H1 (cell line): ENCODE results near the gene PRICKLE2. TPM values are rescaled to one million over a fixed set of nuclear protein-coding genes. Genes with fewer than 3 reads are reported as not detected.

ENCODE experiments used
- CTCF ChIA-PET: fragments of 300-600 bp; sonication (Branson Sonifier 250); formaldehyde crosslinking; loops from one replicate; lab custom pipeline; 2021; ENCODE audit not compliant: partially characterized antibody; lab: Charles Lee
- POLR2A ChIA-PET: fragments of 300-600 bp; sonication (Branson Sonifier 250); formaldehyde crosslinking; loops from one replicate; lab custom pipeline; 2021; ENCODE audit warnings: inconsistent platforms; ENCODE audit not compliant: partially characterized antibody; lab: Charles Lee
- DNase-seq, 2 experiments: peaks; one replicate each; pipeline versions ENCODE4 v3.0.0 to v3.0.0-alpha.2; 2010 to 2022; ENCODE audit warnings: low spot score in 2 of 2, low read depth in 1 of 2, mixed read lengths in 1 of 2
- FAIRE-seq: peaks from 2 replicates; lab custom pipeline; 2011; peaks lifted over from hg19 to GRCh38; lab: Jason Lieb, UNC
- H2AFZ ChIP-seq: 2 replicates; pipeline ENCODE4 v1.8.1; 2012; ENCODE audit warnings: low read length, inconsistent platforms
- H2AK5ac ChIP-seq: 2 replicates; pipeline ENCODE4 v1.6.1; 2013; ENCODE audit warnings: low read depth, low read length
- H2BK120ac ChIP-seq: replicated peaks from 2 replicates; pipeline ENCODE3; 2013; ENCODE audit warnings: low read depth, low read length, inconsistent platforms
- H2BK12ac ChIP-seq: 2 replicates; pipeline ENCODE4 v1.6.1; 2013; ENCODE audit warnings: low read depth, low read length
- H2BK15ac ChIP-seq: 2 replicates; pipeline ENCODE4 v1.6.1; 2013; ENCODE audit warnings: low read length
- H2BK20ac ChIP-seq: 2 replicates; pipeline ENCODE4 v1.6.1; 2013; ENCODE audit warnings: low read length
- H2BK5ac ChIP-seq: 2 replicates; pipeline ENCODE4 v1.6.1; 2013; ENCODE audit warnings: low read depth, low read length
- H3K14ac ChIP-seq: 2 replicates; pipeline ENCODE4 v1.6.1; 2013; ENCODE audit warnings: inconsistent platforms; ENCODE audit not compliant: insufficient read length
- H3K18ac ChIP-seq: 2 replicates; pipeline ENCODE4 v1.6.1; 2013; ENCODE audit warnings: low read length; ENCODE audit errors: extremely low read depth
- H3K23ac ChIP-seq: 2 replicates; pipeline ENCODE4 v1.6.1; 2013; ENCODE audit warnings: inconsistent platforms; ENCODE audit not compliant: insufficient read length
- H3K23me2 ChIP-seq: 2 replicates; pipeline ENCODE4 v1.6.1; 2013; ENCODE audit warnings: low read depth, low read length
- H3K27ac ChIP-seq: 2 replicates; pipeline ENCODE4 v1.6.1; 2011; ENCODE audit warnings: low read depth, low read length, inconsistent platforms
- H3K27me3 ChIP-seq, 4 experiments: replicated peaks in 1 of 4; 1 replicate in 1 of 4; 2 replicates in 3 of 4; pipeline versions ENCODE4 v1.6.1 to v1.8.1; 2011 to 2013; ENCODE audit warnings: low read length in 3 of 4, mild to moderate bottlenecking in 3 of 4, inconsistent platforms in 2 of 4, mixed read lengths in 2 of 4, moderate library complexity in 1 of 4; ENCODE audit not compliant: control insufficient read depth in 3 of 4, insufficient read depth in 3 of 4; ENCODE audit errors: extremely low read depth in 1 of 4
- H3K36me3 ChIP-seq, 4 experiments: 2 replicates each; pipeline versions ENCODE4 v1.6.1 to v1.8.1; 2011 to 2013; ENCODE audit warnings: mild to moderate bottlenecking in 4 of 4, low read length in 3 of 4, moderate library complexity in 2 of 4, control low read depth in 1 of 4, inconsistent platforms in 1 of 4; ENCODE audit not compliant: insufficient read depth in 4 of 4, control insufficient read depth in 2 of 4
- H3K4ac ChIP-seq: replicated peaks from 2 replicates; pipeline ENCODE3; 2013; ENCODE audit warnings: low read length, low read depth, mixed read lengths, inconsistent platforms; ENCODE audit not compliant: insufficient read length
- H3K4me1 ChIP-seq, 4 experiments: replicated peaks in 1 of 4; 1 replicate in 1 of 4; 2 replicates in 3 of 4; pipeline versions ENCODE4 v1.6.1 to v1.8.1; 2011 to 2013; ENCODE audit warnings: low read length in 3 of 4, inconsistent platforms in 2 of 4, mixed read lengths in 1 of 4; ENCODE audit not compliant: insufficient read depth in 4 of 4, control insufficient read depth in 3 of 4
- H3K4me2 ChIP-seq, 2 experiments: 2 replicates each; pipeline versions ENCODE4 v1.6.1 to v1.8.1; 2011 to 2013; ENCODE audit warnings: low read depth in 2 of 2, low read length in 2 of 2, control low read depth in 1 of 2, inconsistent platforms in 1 of 2, mild to moderate bottlenecking in 1 of 2; ENCODE audit not compliant: insufficient read depth in 1 of 2
- H3K4me3 ChIP-seq, 4 experiments: fragments of 200-600, 300-600 bp in 1 of 4; sonication (generic), shearing (Covaris generic), sonication (Bioruptor Twin) in 1 of 4; 2 replicates each; pipeline versions ENCODE4 v1.5.1 to v1.8.1; 2011 to 2016; ENCODE audit warnings: low read length in 4 of 4, low read depth in 3 of 4, control low read depth in 2 of 4, inconsistent platforms in 2 of 4, mild to moderate bottlenecking in 2 of 4, mixed read lengths in 1 of 4, moderate library complexity in 1 of 4; ENCODE audit not compliant: insufficient read depth in 2 of 4; ENCODE audit errors: extremely low read depth in 1 of 4
- H3K56ac ChIP-seq: replicated peaks from 2 replicates; pipeline ENCODE3; 2013; ENCODE audit warnings: low read depth, mild to moderate bottlenecking, mixed read lengths, low read length, inconsistent platforms; ENCODE audit not compliant: insufficient read length
- H3K79me1 ChIP-seq: 2 replicates; pipeline ENCODE4 v1.6.1; 2013; ENCODE audit warnings: low read depth, low read length, control low read depth
- H3K79me2 ChIP-seq, 2 experiments: 2 replicates each; pipeline versions ENCODE4 v1.6.1 to v1.8.1; 2012 to 2013; ENCODE audit warnings: low read length in 2 of 2, mild to moderate bottlenecking in 2 of 2, inconsistent platforms in 1 of 2; ENCODE audit not compliant: insufficient read depth in 2 of 2, control insufficient read depth in 1 of 2
- H3K9ac ChIP-seq, 4 experiments: replicated peaks in 1 of 4; 1 replicate in 1 of 4; 2 replicates in 3 of 4; pipeline versions ENCODE4 v1.6.1 to v1.8.1; 2011 to 2013; ENCODE audit warnings: low read depth in 3 of 4, low read length in 3 of 4, control low read depth in 2 of 4, mild to moderate bottlenecking in 2 of 4, moderate library complexity in 2 of 4, inconsistent platforms in 1 of 4; ENCODE audit errors: extremely low read depth in 1 of 4
- H3K9me3 ChIP-seq, 2 experiments: 2 replicates each; pipeline versions ENCODE4 v1.6.1 to v1.8.1; 2012 to 2013; ENCODE audit warnings: mild to moderate bottlenecking in 2 of 2, moderate library complexity in 2 of 2, control low read depth in 1 of 2, inconsistent platforms in 1 of 2, low read depth in 1 of 2, low read length in 1 of 2, mixed read lengths in 1 of 2; ENCODE audit not compliant: insufficient read depth in 2 of 2
- H4K20me1 ChIP-seq, 2 experiments: replicated peaks in 1 of 2; 2 replicates each; pipeline versions ENCODE3 to v1.8.1; 2011 to 2013; ENCODE audit warnings: inconsistent platforms in 2 of 2, low read length in 2 of 2, mild to moderate bottlenecking in 1 of 2; ENCODE audit not compliant: insufficient read depth in 2 of 2, control insufficient read depth in 1 of 2
- H4K5ac ChIP-seq: 2 replicates; pipeline ENCODE4 v1.6.1; 2013; ENCODE audit warnings: low read length, low read depth, mixed read lengths, inconsistent platforms; ENCODE audit not compliant: insufficient read length
- H4K8ac ChIP-seq: 2 replicates; pipeline ENCODE4 v1.8.0; 2013; ENCODE audit warnings: mild to moderate bottlenecking, moderate library complexity, low read length, inconsistent platforms; ENCODE audit not compliant: insufficient read depth; ENCODE audit errors: extremely low read depth
- H4K91ac ChIP-seq: replicated peaks from 2 replicates; pipeline ENCODE3; 2013; ENCODE audit warnings: low read length, mixed read lengths, inconsistent platforms; ENCODE audit not compliant: insufficient read length
- CHD1 ChIP-seq: IDR thresholded peaks from 2 replicates; pipeline ENCODE4 v1.6.1; 2012; ENCODE audit warnings: low read depth, low read length, improper control_type of control experiment
- CREB1 ChIP-seq: IDR thresholded peaks from 2 replicates; pipeline ENCODE4 v1.6.1; 2012; ENCODE audit warnings: inconsistent platforms
- CTBP2 ChIP-seq: IDR thresholded peaks from 2 replicates; pipeline ENCODE4 v1.7.0; 2011; ENCODE audit warnings: borderline replicate concordance, mild to moderate bottlenecking, moderate library complexity, mixed read lengths, low read length; ENCODE audit not compliant: insufficient read depth, insufficient read length
- GABPA ChIP-seq: IDR thresholded peaks from 2 replicates; pipeline ENCODE4 v1.6.1; 2011; ENCODE audit warnings: mild to moderate bottlenecking, low read length, moderate library complexity, borderline replicate concordance; ENCODE audit not compliant: insufficient read depth
- JUND ChIP-seq: IDR thresholded peaks from 2 replicates; pipeline ENCODE4 v1.6.1; 2011; ENCODE audit warnings: mild to moderate bottlenecking, improper control_type of control experiment, low read length
- WGBS, 2 experiments: shearing (Covaris generic) in 1 of 2; methylation state at CpG; one replicate each; pipeline versions ENCODE4 v1.1.6 to v1.1.7; 2013 to 2015; ENCODE audit warnings: low lambda C conversion rate in 2 of 2, mixed read lengths in 2 of 2, inconsistent platforms in 1 of 2, low coverage in 1 of 2, missing lambda C conversion rate in 1 of 2; ENCODE audit not compliant: insufficient replicate concordance in 2 of 2, insufficient coverage in 1 of 2, insufficient read length in 1 of 2; ENCODE audit errors: extremely low coverage in 1 of 2, missing lambda C conversion rate in 1 of 2; 5-methylcytosine and 5-hydroxymethylcytosine counted together
- polyA plus RNA-seq, 7 experiments: library from polyadenylated mRNA; depleted of rRNA in 3 of 7; stranded (reverse) in 5 of 7; unstranded in 2 of 7; fragments of >200 nt in 5 of 7; fragments of 200-250 nt in 2 of 7; gene quantifications; 1 replicate in 5 of 7; 2 replicates in 1 of 7; 4 replicates in 1 of 7; pipeline versions ENCODE4 v1.2.1 to v1.2.3, GENCODE V29; 2011 to 2013; ENCODE audit warnings: missing spikeins in 2 of 7, mixed read lengths in 2 of 7
- total RNA-seq: library from RNA; stranded (reverse); fragmentation: NEBNext Ultra II Directional; extraction: Animal tissue kit (Norgen Biotek cat#: 25700); gene quantifications from 2 replicates; pipeline ENCODE4 v1.2.1, GENCODE V29; 2021

Gene PRICKLE2
- total and polyA plus RNA-seq, 2 of the 8 experiments (the other 6 are each of a cell fraction or from before 2014, with no cell fraction given), result 2.9 to 8.0 TPM

DNA sequence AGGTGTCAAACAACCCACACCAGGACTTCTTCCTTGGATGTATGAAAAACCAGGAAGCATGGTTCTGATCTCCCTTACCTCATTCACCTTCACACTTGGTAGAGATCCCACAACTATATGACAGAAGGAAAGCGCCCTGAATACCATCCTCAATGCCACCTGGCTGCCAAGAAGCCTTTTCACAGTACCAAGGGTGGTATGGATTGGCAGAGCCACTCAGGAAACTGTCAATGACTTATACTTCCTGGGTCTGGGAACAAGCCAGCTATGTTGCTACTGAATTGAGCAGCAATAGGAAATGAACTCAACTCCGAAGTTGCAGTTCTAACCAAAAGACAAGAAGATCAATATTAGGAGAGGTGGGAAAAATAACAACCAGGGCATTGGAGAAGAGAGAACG lies 129.5 kb downstream of the PRICKLE2 start:
- ChIA-PET POLR2A (no interaction called here), CTCF (interaction anchor here (1.1 to 2.2 kb wide), 2 partner anchors 10 to 68 kb away, joined by 3 to 10 read pairs; no protein-coding TSS in a partner anchor)
- H2BK120ac ChIP-seq, result no peak overlapping the region

More for the DNA sequence above, 129.5 kb downstream of the PRICKLE2 start:
- H3K9me3 ChIP-seq, result no peaks in the 10 kb centered on the region
- no peak overlapping the region for H2AFZ ChIP-seq
- WGBS, 2 experiments, result 89% methylated on average over 3 of the region's 3 CpGs; no CpG with 5 or more reads in 1 of the 2 experiments
- no peak overlapping the region for H3K23ac ChIP-seq
- FAIRE-seq (no peak), DNase-seq (no peak)
- peak overlapping the region; percentile 27; the same call in 1 of the 2 replicates for H2BK20ac ChIP-seq
- no peak overlapping the region for H3K9ac ChIP-seq
- H3K4me3 ChIP-seq, result no peak overlapping the region
- peak overlapping the region; percentile 53; the same call in 1 of the 2 replicates for H2BK12ac ChIP-seq
- H4K91ac ChIP-seq, result no peak overlapping the region
- H3K36me3 ChIP-seq, result peaks cover 0 to 5% (median 0%) of the 10 kb centered on the region in 4 experiments; a peak in 1 of 8 replicates
- H3K4ac ChIP-seq, result no peak overlapping the region
- H3K14ac ChIP-seq, result no peak overlapping the region
- no peak overlapping the region for H3K27ac ChIP-seq
- H3K4me1 ChIP-seq, result peaks cover 4 to 19% (median 14%) of the 10 kb centered on the region in 4 experiments
- H4K8ac ChIP-seq, result no peak overlapping the region
- H4K5ac ChIP-seq, result no peak overlapping the region
- TF ChIP-seq CHD1 (no peak), CREB1 (no peak), JUND (no peak), GABPA (no peak), CTBP2 (no peak)
- no peaks in the 10 kb centered on the region for H4K20me1 ChIP-seq
- H3K79me2 ChIP-seq, result no peaks in the 10 kb centered on the region
- H3K18ac ChIP-seq, result peak overlapping the region; percentile 36; the same call in 1 of the 2 replicates
- no peak overlapping the region; the same call in 1 of the 2 replicates for H2AK5ac ChIP-seq
- no peaks in the 10 kb centered on the region for H3K23me2 ChIP-seq
- H3K79me1 ChIP-seq, result no peaks in the 10 kb centered on the region
- H2BK15ac ChIP-seq, result no peak overlapping the region
- peak overlapping the region in 1 of 2 experiments; percentile 29; a peak in 1 of 4 replicates for H3K4me2 ChIP-seq
- no peak overlapping the region for H2BK5ac ChIP-seq
- H3K27me3 ChIP-seq, result no peaks in the 10 kb centered on the region
- no peak overlapping the region for H3K56ac ChIP-seq
